AG10803 (cell line): ENCODE data around the gene IRF2BP2.

ENCODE experiments used
- DNase-seq: peaks from one replicate; pipeline ENCODE4 v3.0.0; 2010; ENCODE audit warnings: low read depth
- H3K4me3 ChIP-seq: 2 replicates; pipeline ENCODE4 v1.5.1; 2011; ENCODE audit warnings: mild to moderate bottlenecking, low read length, control low read depth
- CTCF ChIP-seq: conservative IDR thresholded peaks from 2 replicates; pipeline ENCODE4 v1.5.1; 2011; ENCODE audit warnings: mild to moderate bottlenecking, low read length, control low read depth, inconsistent platforms

The IRF2BP2 gene

GRCh38 chr1:234578087-234578486 is 31.9 kb downstream of the IRF2BP2 start:
- H3K4me3 ChIP-seq: no peak overlapping the region
- no peak for DNase-seq
- TF ChIP-seq CTCF: no peak

DNA sequence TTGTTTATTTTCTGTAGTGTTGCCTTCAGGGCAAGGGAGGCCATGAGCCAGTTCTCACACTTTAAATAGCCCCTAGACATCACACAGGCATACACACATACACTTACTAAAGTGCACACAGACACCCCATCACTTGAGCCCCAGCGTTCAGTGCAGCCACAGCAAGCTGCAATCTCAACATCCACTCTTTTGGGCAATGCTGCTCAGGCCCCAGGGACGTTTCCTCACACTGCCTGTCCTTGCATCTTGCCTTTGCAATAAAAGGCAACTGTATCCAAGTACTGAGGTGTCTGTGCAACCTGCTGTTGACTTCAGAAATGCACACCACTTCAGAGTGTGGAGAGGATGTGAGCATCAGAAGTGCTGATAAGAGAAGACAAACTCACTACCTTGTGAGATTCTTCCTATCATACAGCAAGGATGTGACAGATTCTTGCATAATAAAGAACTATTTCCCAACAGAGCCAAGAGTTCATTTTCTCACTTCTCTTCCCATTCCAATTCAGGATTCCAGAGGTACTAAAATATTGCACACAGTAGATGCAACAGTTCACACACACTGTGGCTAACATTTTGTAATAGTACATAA is 36.2 kb downstream of the IRF2BP2 start:
- no peak overlapping the region for H3K4me3 ChIP-seq
- no peak for TF ChIP-seq CTCF
- peak; percentile 75 for DNase-seq

GRCh38 chr1:234572966-234573365 is 37.0 kb downstream of the IRF2BP2 start:
- H3K4me3 ChIP-seq: no peak overlapping the region
- TF ChIP-seq CTCF: no peak
- DNase-seq: no peak

GRCh38 chr1:234571702-234572101 is 38.3 kb downstream of the IRF2BP2 start:
- no peak overlapping the region for H3K4me3 ChIP-seq
- no peak for DNase-seq
- no peak for TF ChIP-seq CTCF

DNA sequence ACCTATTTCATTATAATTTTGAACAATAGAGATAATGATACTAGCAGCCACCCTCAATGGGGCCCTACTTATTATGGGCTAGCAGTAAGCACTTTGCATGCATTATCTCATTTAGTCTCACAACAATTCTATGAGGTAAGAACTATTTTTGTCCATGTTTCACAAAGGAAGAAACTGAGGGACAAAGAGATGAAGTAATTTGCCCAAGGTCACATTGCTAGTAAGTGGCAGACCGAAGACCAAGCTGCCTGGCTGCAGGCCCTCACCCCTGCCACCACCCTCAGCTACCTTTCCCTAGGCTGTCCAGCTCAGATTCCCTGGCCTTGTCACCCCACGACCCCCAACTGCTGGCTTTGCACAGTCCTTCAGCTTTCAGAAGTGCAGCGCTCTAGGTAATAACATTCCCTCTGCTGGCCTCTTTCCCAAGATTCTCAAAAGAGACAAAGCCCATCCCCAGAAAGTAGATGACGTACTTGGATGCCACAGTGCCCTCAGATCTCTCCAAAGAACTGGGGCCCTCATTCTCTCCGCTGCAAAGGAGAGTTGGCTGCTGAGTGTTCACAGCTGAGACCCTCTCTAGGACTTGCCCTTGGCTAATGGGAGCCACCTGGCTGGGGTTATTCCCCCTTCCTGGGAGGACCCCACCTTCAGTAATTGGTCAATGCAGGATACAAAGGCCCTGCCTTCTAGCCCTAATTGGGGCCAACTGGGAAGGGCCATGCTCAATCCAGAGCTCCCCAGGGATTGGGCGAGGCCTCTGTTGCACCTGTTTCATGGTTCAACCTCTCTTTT is 39.5 kb downstream of the IRF2BP2 start:
- TF ChIP-seq CTCF: no peak
- DNase-seq: no peak

GRCh38 chr1:234568345-234568744 is 41.6 kb downstream of the IRF2BP2 start:
- no peak for TF ChIP-seq CTCF
- no peak for DNase-seq

More for the DNA sequence above, 39.5 kb downstream of the IRF2BP2 start:
- no peak overlapping the region for H3K4me3 ChIP-seq

GRCh38 chr1:234565132-234565531 is 44.8 kb downstream of the IRF2BP2 start:
- no peak for DNase-seq
- TF ChIP-seq CTCF: no peak
- H3K4me3 ChIP-seq: no peak overlapping the region

More at GRCh38 chr1:234568345-234568744, 41.6 kb downstream of the IRF2BP2 start:
- no peak overlapping the region for H3K4me3 ChIP-seq
